ENCODE results near the gene HBS1L. TPM values are rescaled to one million over a fixed set of nuclear protein-coding genes. Genes with fewer than 3 reads are reported as not detected.

The HBS1L gene
- total and polyA plus RNA-seq, 9 of the 15 experiments (the other 6 are each of a cell fraction or from before 2014, with no cell fraction given), result 101 to 199 (median 145) TPM

DNA sequence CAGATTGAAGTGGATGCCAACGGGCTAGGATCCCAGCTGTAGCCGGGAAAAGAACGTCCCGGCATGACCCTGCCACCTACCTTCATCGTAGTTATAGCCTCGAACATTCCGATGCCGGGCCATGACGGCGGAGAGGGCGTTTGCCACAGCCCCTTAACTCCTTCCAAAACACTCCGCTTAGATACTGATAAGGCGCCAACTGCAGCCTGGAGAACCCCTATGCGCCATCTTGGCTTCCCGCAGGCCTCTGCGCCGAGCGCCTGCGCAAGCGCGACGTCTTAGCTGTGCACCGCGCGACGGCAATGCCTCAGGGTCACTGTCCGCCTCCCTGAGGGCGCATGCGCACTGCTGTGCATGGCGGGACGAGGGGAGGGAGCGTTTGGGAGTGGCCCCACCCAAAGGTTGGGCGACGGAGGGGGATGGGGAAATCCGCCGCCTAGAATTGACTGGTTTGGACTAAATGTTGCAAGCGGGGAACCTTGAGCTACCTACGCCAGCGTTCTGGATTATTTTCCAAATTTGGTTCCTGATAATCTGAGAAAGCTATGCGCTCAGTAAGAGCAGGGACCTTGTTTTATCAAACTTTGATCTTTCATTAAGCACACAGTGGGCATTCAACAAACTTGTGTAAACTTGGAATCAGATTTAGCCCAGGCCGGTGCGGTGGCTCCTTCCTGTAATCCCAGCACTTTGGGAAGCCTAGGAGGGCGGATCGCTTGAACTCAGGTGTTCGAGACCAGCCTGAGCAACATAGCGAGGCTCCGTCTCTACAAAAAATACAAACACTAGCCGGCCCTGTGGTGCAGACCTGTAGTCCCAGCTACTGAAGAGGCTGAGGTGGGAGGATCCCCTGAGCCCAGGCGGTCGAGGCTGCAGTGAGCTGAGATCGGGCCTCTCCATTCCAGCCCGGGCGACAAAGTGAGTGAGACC lies at the start of gene HBS1L (continued):
- TF ChIP-seq RBFOX2 (IDR thresholded peaks at IDR 0.05; ENCODE audit: low read depth, low read length), result peak; percentile 92
- no peak for TF ChIP-seq DMBX1 (CRISPR knock-in tag; IDR thresholded peaks at IDR 0.05; ENCODE audit: borderline replicate concordance)
- TF ChIP-seq, protein P1, sequence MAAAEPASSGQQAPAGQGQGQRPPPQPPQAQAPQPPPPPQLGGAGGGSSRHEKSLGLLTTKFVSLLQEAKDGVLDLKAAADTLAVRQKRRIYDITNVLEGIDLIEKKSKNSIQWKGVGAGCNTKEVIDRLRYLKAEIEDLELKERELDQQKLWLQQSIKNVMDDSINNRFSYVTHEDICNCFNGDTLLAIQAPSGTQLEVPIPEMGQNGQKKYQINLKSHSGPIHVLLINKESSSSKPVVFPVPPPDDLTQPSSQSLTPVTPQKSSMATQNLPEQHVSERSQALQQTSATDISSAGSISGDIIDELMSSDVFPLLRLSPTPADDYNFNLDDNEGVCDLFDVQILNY (CRISPR knock-in tag; IDR thresholded peaks at IDR 0.05), result peak; percentile 56; the same call in 1 of the 2 replicates
- TF ChIP-seq ZNF398 (CRISPR knock-in tag; IDR thresholded peaks at IDR 0.05), result no peak
- TF ChIP-seq CBX1 (IDR thresholded peaks at IDR 0.05; ENCODE audit: low read depth), result no peak
- TF ChIP-seq SMAD1 (IDR thresholded peaks at IDR 0.05; ENCODE audit: low read depth, low read length, partially characterized antibody), result peak; percentile 80
- 0 out of 2 replicates have a peak, but pooled peaks have one; percentile 27 for TF ChIP-seq SMARCA5 (IDR thresholded peaks at IDR 0.05)
- no peak for TF ChIP-seq ZKSCAN3 (CRISPR knock-in tag; IDR thresholded peaks at IDR 0.05)
- TF ChIP-seq THRAP3 (IDR thresholded peaks at IDR 0.05; ENCODE audit: borderline replicate concordance), result no peak
- no peak for TF ChIP-seq TFAM (CRISPR knock-in tag; conservative IDR thresholded peaks at IDR 0.05)
- peak; percentile 45 for TF ChIP-seq ZNF384 (IDR thresholded peaks at IDR 0.05; ENCODE audit: low read depth, low read length)
- peak; percentile 60; the same call in 1 of the 2 replicates for TF ChIP-seq CXXC5 (CRISPR knock-in tag; IDR thresholded peaks at IDR 0.05)
- TF ChIP-seq, protein P2, sequence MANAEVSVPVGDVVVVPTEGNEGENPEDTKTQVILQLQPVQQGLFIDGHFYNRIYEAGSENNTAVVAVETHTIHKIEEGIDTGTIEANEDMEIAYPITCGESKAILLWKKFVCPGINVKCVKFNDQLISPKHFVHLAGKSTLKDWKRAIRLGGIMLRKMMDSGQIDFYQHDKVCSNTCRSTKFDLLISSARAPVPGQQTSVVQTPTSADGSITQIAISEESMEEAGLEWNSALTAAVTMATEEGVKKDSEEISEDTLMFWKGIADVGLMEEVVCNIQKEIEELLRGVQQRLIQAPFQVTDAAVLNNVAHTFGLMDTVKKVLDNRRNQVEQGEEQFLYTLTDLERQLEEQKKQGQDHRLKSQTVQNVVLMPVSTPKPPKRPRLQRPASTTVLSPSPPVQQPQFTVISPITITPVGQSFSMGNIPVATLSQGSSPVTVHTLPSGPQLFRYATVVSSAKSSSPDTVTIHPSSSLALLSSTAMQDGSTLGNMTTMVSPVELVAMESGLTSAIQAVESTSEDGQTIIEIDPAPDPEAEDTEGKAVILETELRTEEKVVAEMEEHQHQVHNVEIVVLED (CRISPR knock-in tag; IDR thresholded peaks at IDR 0.05), result peak; percentile 76
- TF ChIP-seq LEF1 (IDR thresholded peaks at IDR 0.05), result peak; percentile 71; the same call in 1 of the 2 replicates
- TF ChIP-seq ZNF449 (CRISPR knock-in tag; IDR thresholded peaks at IDR 0.05), result no peak
- TF ChIP-seq HINFP (tag; conservative IDR thresholded peaks at IDR 0.05; ENCODE audit: low read depth), result no peak
- no peak for TF ChIP-seq SRSF9 (IDR thresholded peaks at IDR 0.05; ENCODE audit: borderline replicate concordance, low read depth, low read length)
- TF ChIP-seq ZNF79 (CRISPR knock-in tag; IDR thresholded peaks at IDR 0.05; ENCODE audit: low read depth), result no peak
- no peak for TF ChIP-seq CREBBP (IDR thresholded peaks at IDR 0.05; ENCODE audit: low read depth, low read length)
- peak; percentile 96 for TF ChIP-seq GTF2E2 (tag; IDR thresholded peaks at IDR 0.05)
